GM23248 (cell line): Measurements from ENCODE around the gene SIAH2.

ENCODE experiments used
- EZH2 ChIP-seq: fragments of 200-600 bp; sonication (generic); IDR thresholded peaks from 2 replicates; pipeline ENCODE4 v1.6.1; 2018; ENCODE audit warnings: antibody characterized with exemption, mild to moderate bottlenecking; ENCODE audit not compliant: insufficient read depth, poor library complexity, severe bottlenecking
- EZH2phosphoT487 ChIP-seq: fragments of 200-600 bp; sonication (generic); IDR thresholded peaks from 2 replicates; pipeline ENCODE4 v1.6.1; 2018; ENCODE audit warnings: antibody characterized with exemption, moderate library complexity, mild to moderate bottlenecking, low read depth; ENCODE audit not compliant: insufficient read depth

DNA sequence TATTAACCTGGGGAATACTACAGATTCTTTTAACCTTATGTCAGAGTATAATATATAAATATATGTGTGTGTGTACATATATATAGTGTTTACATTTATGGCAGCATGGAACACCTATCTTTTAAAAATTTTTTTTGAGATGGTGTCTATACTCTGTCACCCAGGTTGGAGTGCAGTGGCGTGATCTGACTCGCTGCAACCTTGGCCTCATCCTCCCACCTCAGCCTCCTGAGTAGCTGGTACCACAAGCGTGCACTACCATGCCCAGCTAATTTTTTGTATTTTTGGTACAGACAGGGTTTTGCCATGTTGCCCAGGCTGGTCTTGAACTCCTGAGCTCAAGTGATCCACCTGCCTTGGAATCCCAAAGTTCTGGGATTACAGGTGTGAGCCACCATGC lies 40.7 kb downstream of the SIAH2 start:
- no peak for TF ChIP-seq EZH2phosphoT487
- TF ChIP-seq EZH2: no peak
